ENCODE data around the gene PCYOX1L. TPM values are rescaled to one million over a fixed set of nuclear protein-coding genes. Genes with fewer than 3 reads are reported as not detected.

The PCYOX1L gene
- total RNA-seq, 4 donors from 2014 or later, result 2.5 to 4.7 (median 3.8) TPM

- H3K27me3 ChIP-seq, result no peaks in the 10 kb centered on the region
- no peak for ATAC-seq
- H3K27ac ChIP-seq, result peak overlapping the region; percentile 93 to 98 (median 95)
- H3K4me3 ChIP-seq, result peak overlapping the region in 1 of 2 donors; percentile 18
- H3K36me3 ChIP-seq, result no peaks in the 10 kb centered on the region
- WGBS, 2 donors (ENCODE audit: low coverage in 1 of 2), result 19 to 67% methylated on average over 2 to 3 of the region's 5 CpGs
- TF ChIP-seq CTCF (IDR thresholded peaks at IDR 0.05) (no peak), EP300 (IDR thresholded peaks at IDR 0.05) (no peak)
- H3K9me3 ChIP-seq, result no peaks in the 10 kb centered on the region
- peaks cover 0 to 78% (median 6%) of the 10 kb centered on the region in 3 donors for H3K4me1 ChIP-seq
Observed at GRCh38 chr5:149378241-149378820, 20.5 kb downstream of the PCYOX1L start.

- Histone ChIP-seq H3K4me1 (peaks cover 0 to 78% (median 7%) of the 10 kb centered on the region in 3 donors), H3K4me3 (peak within 1 kb of the TSS in 1 of 2 donors; percentile 18), H3K9me3 (no peaks in the 10 kb centered on the region), H3K27ac (peak within 1 kb of the TSS; percentile 93 to 98 (median 95)), H3K36me3 (no peaks in the 10 kb centered on the region), H3K27me3 (no peaks in the 10 kb centered on the region)
- WGBS, 2 donors (ENCODE audit: low coverage in 1 of 2), result 34% methylated on average over 4 of the region's 22 CpGs; no CpG with 5 or more reads in 1 of the 2 donors
- TF ChIP-seq EP300 (IDR thresholded peaks at IDR 0.05) (no peak), POLR2A (IDR thresholded peaks at IDR 0.05) (no peak), POLR2AphosphoS5 (IDR thresholded peaks at IDR 0.05) (no peak), CTCF (IDR thresholded peaks at IDR 0.05) (no peak)
- no peak for ATAC-seq
Observed at GRCh38 chr5:149379177-149379761, 21.4 kb downstream of the PCYOX1L start, which contains the start of gene IL17B. Gene IL17B, minus strand, starts transcription at chr5:149379292. Its CDS starts 67 bp downstream, at chr5:149379225.

GRCh38 chr5:149379818-149380374 lies 22.1 kb downstream of the PCYOX1L start:
- no peaks in the 10 kb centered on the region for H3K27me3 ChIP-seq
- peaks cover 0 to 78% (median 10%) of the 10 kb centered on the region in 3 donors for H3K4me1 ChIP-seq
- WGBS, 2 donors (ENCODE audit: low coverage in 1 of 2), result 37 to 48% methylated on average over 2 to 3 of the region's 5 CpGs
- H3K4me3 ChIP-seq, result no peak overlapping the region
- no peaks in the 10 kb centered on the region for H3K9me3 ChIP-seq
- peak overlapping the region; percentile 93 to 98 (median 95) for H3K27ac ChIP-seq
- H3K36me3 ChIP-seq, result no peaks in the 10 kb centered on the region
- TF ChIP-seq EP300 (IDR thresholded peaks at IDR 0.05) (no peak), CTCF (IDR thresholded peaks at IDR 0.05) (no peak), POLR2A (IDR thresholded peaks at IDR 0.05) (no peak), POLR2AphosphoS5 (IDR thresholded peaks at IDR 0.05) (no peak)
- ATAC-seq, result no peak

GRCh38 chr5:149380466-149381121 lies 22.7 kb downstream of the PCYOX1L start:
- Histone ChIP-seq H3K36me3 (no peaks in the 10 kb centered on the region), H3K27me3 (no peaks in the 10 kb centered on the region), H3K27ac (peak overlapping the region; percentile 93 to 99 (median 95)), H3K9me3 (no peaks in the 10 kb centered on the region), H3K4me3 (peak overlapping the region; percentile 39 to 52), H3K4me1 (peaks cover 0 to 79% (median 14%) of the 10 kb centered on the region in 3 donors)
- peak; percentile 84 for ATAC-seq
- TF ChIP-seq CTCF (IDR thresholded peaks at IDR 0.05), result peak in 1 of 4 experiments; percentile 6
- TF ChIP-seq EP300 (IDR thresholded peaks at IDR 0.05), result peak; percentile 6
- peak; percentile 64 to 81 for TF ChIP-seq POLR2A (IDR thresholded peaks at IDR 0.05)
- peak; percentile 92 for TF ChIP-seq POLR2AphosphoS5 (IDR thresholded peaks at IDR 0.05)
- WGBS, 2 donors (ENCODE audit: low coverage in 1 of 2), result 27% methylated on average over 5 of the region's 16 CpGs; no CpG with 5 or more reads in 1 of the 2 donors
